Activated T-helper 2 cell treated with anti-CD3 and anti-CD28 coated beads, Interferon-gamma antibody, Interleukin-2, Interleukin-4, amounts not matched to agents 10 μg/mL and 5 μg/mL and 100 μg/mL, durations not matched to agents 14 hours and 24 hours and 36 hours (primary cell): ENCODE results near the gene GID8. TPM values are rescaled to one million over a fixed set of nuclear protein-coding genes. Genes with fewer than 3 reads are reported as not detected.

Source experiments
- DNase-seq: peaks from one replicate; pipeline ENCODE4 v3.0.0; 2021; ENCODE audit warnings: low spot score
- H3K27ac Mint-ChIP-seq: one replicate; pipeline ENCODE4 v1.8.0; 2021; ENCODE audit warnings: mixed read lengths
- H3K27me3 Mint-ChIP-seq: one replicate; pipeline ENCODE4 v1.8.0; 2021; ENCODE audit warnings: low read depth, mixed read lengths
- H3K36me3 Mint-ChIP-seq: one replicate; pipeline ENCODE4 v1.8.0; 2021; ENCODE audit warnings: low read depth, mixed read lengths
- H3K4me1 Mint-ChIP-seq: one replicate; pipeline ENCODE4 v1.8.0; 2021; ENCODE audit warnings: low read depth, mixed read lengths
- H3K4me3 Mint-ChIP-seq: one replicate; pipeline ENCODE4 v1.8.0; 2021; ENCODE audit warnings: low read depth, mild to moderate bottlenecking, moderate library complexity, mixed read lengths
- H3K9me3 Mint-ChIP-seq: one replicate; pipeline ENCODE4 v1.8.0; 2021; ENCODE audit warnings: mixed read lengths
- intact Hi-C: fragments of 100-400 bp; cut with micrococcal nuclease; formaldehyde crosslinking; loops from one replicate; pipeline ENCODE4 v1.15.1; 2023
- total RNA-seq: library from RNA; stranded (reverse); gene quantifications from 2 replicates; pipeline ENCODE4 v1.2.3, GENCODE V29; 2022

Gene GID8
- 50.5 and 53.7 TPM in 2 replicates for total RNA-seq

DNA sequence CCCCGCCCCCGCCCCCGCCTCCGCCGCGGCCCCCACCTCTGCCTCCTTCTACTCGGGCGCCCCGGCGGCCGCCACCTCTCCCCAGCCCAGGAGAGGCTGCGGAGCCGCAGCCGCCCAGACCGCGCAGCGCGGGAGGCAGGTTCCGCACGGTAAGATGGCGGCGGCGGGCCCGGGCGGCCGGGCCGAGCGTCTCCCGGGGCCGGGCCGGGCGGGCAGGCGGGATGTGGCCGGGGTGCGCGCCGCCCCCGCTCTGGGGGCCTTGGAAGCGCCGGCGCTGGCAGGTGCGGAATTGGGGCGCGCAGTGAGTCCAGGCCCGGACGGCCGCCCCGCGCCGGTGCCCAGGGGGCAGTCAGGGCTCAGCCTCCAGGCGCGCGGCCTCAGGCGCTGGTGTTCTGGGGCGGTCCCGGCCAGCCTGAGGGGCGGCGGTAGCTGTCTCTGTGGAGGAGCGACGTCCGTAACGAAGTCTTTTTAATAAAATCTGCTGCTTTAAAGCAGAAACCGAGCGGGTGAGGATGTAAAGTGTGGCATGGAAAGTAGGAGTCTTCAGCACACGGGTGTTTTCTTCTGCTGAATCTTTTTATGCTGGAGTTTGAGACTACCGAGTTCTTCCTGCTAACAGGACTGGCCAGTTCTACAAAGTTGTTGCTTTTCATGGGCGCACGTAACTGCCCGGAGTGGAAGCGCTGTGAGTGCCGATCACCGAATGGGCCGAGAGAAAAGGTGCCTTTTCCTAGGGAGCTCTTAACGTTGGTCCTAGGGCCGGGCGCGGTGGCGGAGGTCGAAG lies at the start of gene GID8:
GID8 (plus strand) TSS at position 43 of the 784 bp plus-strand sequence. CDS start 3,356 bp downstream, outside the sequence.
- Mint-ChIP-seq H3K27ac (peak within 1 kb of the TSS; percentile 95), H3K27me3 (no peaks in the 10 kb centered on the region), H3K36me3 (peaks cover 49% of the 10 kb centered on the region), H3K9me3 (no peaks in the 10 kb centered on the region), H3K4me3 (peak within 1 kb of the TSS; percentile 90), H3K4me1 (peaks cover 23% of the 10 kb centered on the region)
- DNase-seq: no peak
- intact Hi-C loops: loop anchor here (2.0 to 5.0 kb wide), 2 partner anchors 17 to 141 kb away; partner anchors contain the start of gene MRGBP

DNA sequence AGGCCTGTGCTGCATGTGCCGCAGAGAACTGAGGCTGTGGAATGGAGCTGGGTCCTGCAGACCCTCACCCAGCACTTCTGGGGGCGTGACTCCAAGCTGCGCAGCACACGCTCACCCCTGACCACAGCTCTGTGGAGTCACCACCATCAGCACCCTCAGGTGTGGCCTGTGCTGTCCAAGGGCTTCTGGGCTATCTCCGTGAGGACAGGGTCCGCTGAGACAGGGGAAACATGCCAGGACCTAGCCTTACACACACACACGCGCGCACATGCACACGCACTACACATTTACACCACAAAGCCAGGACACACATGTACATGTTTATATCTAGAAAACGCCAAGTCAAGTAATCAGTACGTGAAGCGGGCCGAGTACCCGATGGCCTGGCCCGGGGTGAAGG lies 49.5 kb upstream of the GID8 start:
- H3K27me3 Mint-ChIP-seq: no peaks in the 10 kb centered on the region
- intact Hi-C loops: no loop called here
- no peak overlapping the region for H3K4me3 Mint-ChIP-seq
- no peaks in the 10 kb centered on the region for H3K9me3 Mint-ChIP-seq
- peaks cover 16% of the 10 kb centered on the region for H3K4me1 Mint-ChIP-seq
- DNase-seq: no peak
- H3K27ac Mint-ChIP-seq: no peak overlapping the region
- peaks cover 69% of the 10 kb centered on the region for H3K36me3 Mint-ChIP-seq

DNA sequence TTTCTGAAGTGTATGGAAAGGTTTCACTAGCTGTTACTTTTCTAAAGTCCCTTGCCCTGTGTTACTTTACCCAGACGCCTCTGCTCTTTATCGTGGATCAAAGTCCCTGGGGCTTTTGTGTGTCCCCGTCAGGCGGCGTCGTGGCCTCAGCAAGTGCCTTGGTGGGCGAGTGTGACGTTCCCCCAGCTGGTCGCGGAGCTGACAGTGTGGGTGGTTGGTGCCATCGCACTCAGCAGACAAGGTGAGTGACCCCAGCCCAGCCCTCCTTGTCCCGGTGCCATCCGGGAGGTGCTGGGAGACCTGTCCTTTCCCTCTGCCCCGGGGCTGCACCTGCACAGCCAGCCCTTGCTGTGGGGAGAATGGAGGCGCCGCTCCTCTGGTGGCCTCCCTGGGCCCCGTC lies 49.0 kb upstream of the GID8 start:
- Mint-ChIP-seq H3K27ac (no peak overlapping the region), H3K9me3 (no peaks in the 10 kb centered on the region), H3K4me1 (peaks cover 16% of the 10 kb centered on the region), H3K27me3 (no peaks in the 10 kb centered on the region), H3K4me3 (no peak overlapping the region), H3K36me3 (peaks cover 74% of the 10 kb centered on the region)
- intact Hi-C loops: no loop called here
- DNase-seq: no peak

DNA sequence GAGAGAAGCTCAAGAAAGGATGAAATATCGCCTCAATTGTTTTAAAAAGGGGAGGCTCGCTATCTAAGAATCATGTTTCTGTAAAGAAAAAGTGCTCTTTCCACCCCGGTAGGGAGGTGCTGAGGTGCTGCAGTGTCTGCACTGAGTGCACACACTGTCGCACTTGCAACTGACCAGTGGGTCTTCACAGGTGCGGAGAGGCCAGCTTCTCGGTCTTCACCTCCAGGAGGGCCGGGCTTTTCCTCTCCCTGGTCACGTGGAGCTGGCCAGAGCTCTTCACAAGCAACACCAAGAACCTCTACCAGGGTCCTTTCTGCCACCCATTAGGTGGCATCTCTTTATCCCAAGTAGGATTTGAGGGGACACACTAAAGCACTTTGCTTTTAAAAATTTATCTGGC lies 48.5 kb upstream of the GID8 start:
- H3K4me3 Mint-ChIP-seq: no peak overlapping the region
- no peaks in the 10 kb centered on the region for H3K9me3 Mint-ChIP-seq
- peaks cover 18% of the 10 kb centered on the region for H3K4me1 Mint-ChIP-seq
- no peak for DNase-seq
- peaks cover 79% of the 10 kb centered on the region for H3K36me3 Mint-ChIP-seq
- H3K27me3 Mint-ChIP-seq: no peaks in the 10 kb centered on the region
- no peak overlapping the region for H3K27ac Mint-ChIP-seq
- intact Hi-C loops: no loop called here

DNA sequence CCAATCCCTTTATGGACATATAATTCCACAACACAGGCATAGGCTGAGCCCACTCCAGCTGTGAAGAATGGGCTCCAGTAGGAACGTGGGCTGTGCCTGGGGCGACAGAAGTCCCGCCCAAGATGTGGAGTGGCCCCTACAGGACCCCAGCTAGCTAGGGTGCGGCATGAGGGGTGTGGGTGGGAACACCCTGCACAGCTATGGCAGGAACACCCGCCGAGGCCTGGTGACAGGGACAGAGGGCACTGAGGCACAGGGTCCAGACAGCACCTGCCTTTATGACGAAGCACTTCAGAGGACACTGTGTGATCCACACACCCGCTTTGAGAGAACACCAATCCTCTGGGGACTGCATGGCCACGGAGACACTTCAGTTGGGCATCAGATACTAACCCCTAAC lies 48.1 kb upstream of the GID8 start:
- H3K27me3 Mint-ChIP-seq: no peaks in the 10 kb centered on the region
- H3K4me1 Mint-ChIP-seq: peaks cover 19% of the 10 kb centered on the region
- H3K9me3 Mint-ChIP-seq: no peaks in the 10 kb centered on the region
- DNase-seq: no peak
- intact Hi-C loops: no loop called here
- peaks cover 84% of the 10 kb centered on the region for H3K36me3 Mint-ChIP-seq
- H3K4me3 Mint-ChIP-seq: no peak overlapping the region
- no peak overlapping the region for H3K27ac Mint-ChIP-seq

DNA sequence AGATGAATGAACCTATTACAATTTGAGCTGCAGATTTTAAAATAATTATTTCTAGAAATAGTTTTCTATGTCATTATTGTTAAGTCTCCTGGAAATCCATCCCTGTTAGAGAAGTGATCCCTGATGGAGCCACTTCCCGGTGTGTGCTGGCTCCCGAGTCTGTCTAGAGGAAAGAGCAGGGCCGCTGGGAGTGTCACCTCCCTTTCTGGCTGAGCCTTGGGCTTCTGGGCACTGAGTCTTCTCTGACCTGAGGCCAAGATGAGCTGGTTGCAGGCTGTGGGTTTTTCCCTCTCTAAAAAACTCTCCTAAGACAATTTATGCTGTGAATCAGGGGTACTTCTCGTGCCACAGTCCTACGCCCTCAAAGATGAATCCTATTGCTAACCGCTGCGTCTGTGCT lies 47.5 kb upstream of the GID8 start:
- H3K4me3 Mint-ChIP-seq: no peak overlapping the region
- peaks cover 89% of the 10 kb centered on the region for H3K36me3 Mint-ChIP-seq
- H3K4me1 Mint-ChIP-seq: peaks cover 19% of the 10 kb centered on the region
- DNase-seq: no peak
- no peak overlapping the region for H3K27ac Mint-ChIP-seq
- intact Hi-C loops: no loop called here
- H3K27me3 Mint-ChIP-seq: no peaks in the 10 kb centered on the region
- H3K9me3 Mint-ChIP-seq: no peaks in the 10 kb centered on the region

DNA sequence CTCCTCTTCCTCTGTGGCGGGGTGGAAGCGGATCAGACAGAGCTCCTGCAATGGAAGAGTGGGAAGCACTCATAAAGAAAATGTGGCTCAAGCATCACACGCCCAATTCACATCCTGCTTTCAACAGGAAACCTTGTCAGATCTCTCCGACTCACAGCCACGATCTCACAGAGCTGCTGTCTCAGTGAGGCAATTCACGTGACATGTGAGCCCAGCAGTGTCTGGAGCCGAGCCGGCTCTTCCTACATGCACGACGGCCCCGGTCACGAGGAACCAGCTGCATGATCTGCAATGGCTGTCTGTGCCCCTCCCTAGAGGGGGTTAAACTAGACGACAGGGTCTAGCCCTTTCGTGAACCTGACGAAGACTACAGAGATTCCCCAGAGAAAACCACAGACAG lies 46.8 kb upstream of the GID8 start:
- no peak overlapping the region for H3K4me3 Mint-ChIP-seq
- H3K27me3 Mint-ChIP-seq: no peaks in the 10 kb centered on the region
- H3K36me3 Mint-ChIP-seq: peaks cover 94% of the 10 kb centered on the region
- DNase-seq: no peak
- H3K27ac Mint-ChIP-seq: no peak overlapping the region
- peaks cover 19% of the 10 kb centered on the region for H3K4me1 Mint-ChIP-seq
- H3K9me3 Mint-ChIP-seq: no peaks in the 10 kb centered on the region
- intact Hi-C loops: no loop called here

DNA sequence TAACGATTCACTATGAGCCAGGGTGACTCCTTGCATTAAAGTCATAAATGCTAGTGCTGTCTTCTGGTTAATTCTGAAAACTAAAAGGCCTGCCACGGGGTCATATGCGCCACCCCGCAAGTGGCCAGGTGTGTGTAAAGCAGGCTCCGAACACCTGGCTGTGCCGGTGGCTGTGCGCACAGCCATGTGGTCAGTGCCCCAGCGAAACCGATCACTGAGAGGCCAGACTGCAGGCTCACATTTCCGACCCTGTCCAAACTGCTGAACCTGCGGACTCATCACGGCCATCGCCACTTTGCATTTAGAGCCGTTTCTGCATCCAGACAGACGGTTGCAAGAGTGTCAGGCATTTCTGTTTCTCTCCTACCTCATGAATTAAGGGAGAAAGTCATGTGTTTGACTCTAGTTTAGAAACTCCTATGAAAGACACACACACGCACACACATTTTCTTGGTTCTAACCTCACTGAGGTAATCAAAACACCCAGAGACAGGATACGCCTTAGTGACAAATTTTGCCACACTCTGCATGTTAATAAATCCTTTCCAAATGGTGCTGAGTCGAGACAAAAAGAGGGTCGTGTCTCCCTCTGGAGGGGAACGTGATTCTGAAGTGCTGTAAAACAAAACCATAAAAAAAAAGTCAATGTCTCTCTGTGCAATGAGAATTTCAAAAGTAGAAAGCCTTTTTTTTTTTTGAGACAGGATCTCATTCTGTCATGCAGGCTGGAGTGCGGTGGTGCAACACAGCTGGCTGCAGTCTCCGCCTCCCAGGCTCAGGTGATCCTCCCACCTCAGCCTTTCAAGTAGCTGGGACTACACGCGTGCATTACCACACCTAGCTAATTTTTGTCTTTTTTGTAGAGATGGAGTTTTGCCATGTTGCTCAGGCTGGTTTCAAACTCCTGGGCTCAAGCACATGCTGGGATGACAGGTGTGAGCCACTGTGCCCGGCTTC lies 45.3 kb upstream of the GID8 start:
- H3K4me3 Mint-ChIP-seq: no peak overlapping the region
- intact Hi-C loops: no loop called here
- peaks cover 89% of the 10 kb centered on the region for H3K36me3 Mint-ChIP-seq
- no peaks in the 10 kb centered on the region for H3K27me3 Mint-ChIP-seq
- DNase-seq: no peak
- H3K9me3 Mint-ChIP-seq: no peaks in the 10 kb centered on the region
- peaks cover 20% of the 10 kb centered on the region for H3K4me1 Mint-ChIP-seq
- H3K27ac Mint-ChIP-seq: peak overlapping the region; percentile 52

DNA sequence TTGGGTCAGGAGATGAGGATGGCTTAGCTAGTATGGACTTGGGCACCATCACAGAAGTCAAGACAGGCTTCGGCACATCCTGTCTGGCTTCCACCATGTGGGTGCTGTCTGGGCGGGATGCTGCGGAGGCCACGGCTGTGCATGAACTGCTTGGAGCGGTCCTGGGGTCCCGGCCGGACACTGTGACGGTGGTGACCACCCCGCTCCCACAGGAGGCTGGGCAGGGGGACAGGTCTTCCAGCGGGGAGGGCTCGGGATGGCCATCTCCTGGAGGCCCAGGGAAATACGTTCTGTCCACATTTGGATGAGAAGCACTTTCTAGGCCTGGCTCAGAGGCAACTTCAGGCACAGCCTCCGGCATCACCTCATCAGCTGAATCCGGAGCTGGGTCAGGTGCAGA lies 44.2 kb upstream of the GID8 start:
- intact Hi-C loops: no loop called here
- Mint-ChIP-seq H3K27me3 (no peaks in the 10 kb centered on the region), H3K27ac (no peak overlapping the region), H3K4me3 (no peak overlapping the region), H3K9me3 (no peaks in the 10 kb centered on the region), H3K36me3 (peaks cover 85% of the 10 kb centered on the region), H3K4me1 (peaks cover 25% of the 10 kb centered on the region)
- no peak for DNase-seq

DNA sequence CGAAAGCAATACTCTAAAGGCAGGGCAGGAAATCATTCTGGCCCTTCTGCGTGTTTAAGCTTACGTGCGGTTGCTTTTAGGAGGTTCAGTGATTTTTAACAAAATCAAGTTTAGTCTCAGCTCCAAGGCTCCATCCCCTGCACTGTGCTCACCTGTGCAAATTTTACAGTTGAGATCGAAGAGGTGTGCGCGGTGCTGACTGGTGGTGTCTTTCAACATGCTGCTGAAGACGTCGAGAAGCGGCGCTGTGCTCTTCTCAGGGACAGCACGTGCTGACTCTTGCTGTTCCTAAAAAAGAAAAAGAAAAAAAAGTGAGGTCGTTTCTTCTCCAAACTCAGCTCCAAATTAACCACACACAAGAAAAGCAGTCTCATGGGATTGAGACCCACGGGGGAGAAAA lies 43.7 kb upstream of the GID8 start:
- H3K9me3 Mint-ChIP-seq: no peaks in the 10 kb centered on the region
- H3K4me3 Mint-ChIP-seq: no peak overlapping the region
- no peak overlapping the region for H3K27ac Mint-ChIP-seq
- peaks cover 31% of the 10 kb centered on the region for H3K4me1 Mint-ChIP-seq
- no peak for DNase-seq
- intact Hi-C loops: no loop called here
- no peaks in the 10 kb centered on the region for H3K27me3 Mint-ChIP-seq
- peaks cover 86% of the 10 kb centered on the region for H3K36me3 Mint-ChIP-seq

DNA sequence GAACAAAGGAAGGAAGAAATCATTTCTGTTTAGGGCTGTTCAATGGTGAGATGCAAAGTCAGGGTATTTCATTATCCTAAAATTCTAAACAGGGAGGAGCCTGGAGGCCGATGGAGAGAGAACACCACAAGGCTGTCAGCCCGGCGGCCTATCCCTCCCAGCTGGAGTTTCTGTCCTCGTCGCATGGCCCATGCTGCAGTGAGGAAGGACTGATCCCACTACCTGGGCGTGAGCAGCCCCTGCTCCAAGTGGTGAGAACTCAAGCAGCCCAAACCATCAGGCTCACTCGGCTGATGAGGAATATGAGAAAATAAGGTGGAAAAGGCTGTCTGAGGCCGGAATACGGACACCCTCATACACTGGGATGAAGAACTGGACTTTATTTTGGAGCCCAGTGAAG lies 42.4 kb upstream of the GID8 start:
- peaks cover 81% of the 10 kb centered on the region for H3K36me3 Mint-ChIP-seq
- DNase-seq: no peak
- peaks cover 42% of the 10 kb centered on the region for H3K4me1 Mint-ChIP-seq
- intact Hi-C loops: no loop called here
- no peaks in the 10 kb centered on the region for H3K27me3 Mint-ChIP-seq
- H3K4me3 Mint-ChIP-seq: no peak overlapping the region
- no peak overlapping the region for H3K27ac Mint-ChIP-seq
- no peaks in the 10 kb centered on the region for H3K9me3 Mint-ChIP-seq

DNA sequence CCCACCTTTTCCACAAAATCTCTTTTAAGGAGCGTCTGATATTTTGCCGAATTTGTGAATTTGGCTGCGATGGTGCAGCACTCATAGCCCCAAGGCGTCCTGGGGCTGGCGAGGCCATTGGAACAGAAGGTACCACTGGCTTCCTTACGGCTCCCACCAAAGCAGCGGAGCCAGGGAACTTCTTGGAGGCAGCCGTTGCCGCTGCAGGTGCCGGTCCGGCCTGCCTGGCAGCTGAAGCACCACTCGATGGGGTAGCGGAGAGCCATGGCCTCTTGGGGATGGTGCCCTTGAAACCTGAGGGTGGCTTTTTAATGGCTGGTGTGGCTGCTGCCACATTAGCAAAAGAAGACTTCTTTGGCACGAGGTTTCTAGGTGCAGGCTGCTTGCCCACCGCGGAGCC lies 41.4 kb upstream of the GID8 start:
- Mint-ChIP-seq H3K4me1 (peaks cover 36% of the 10 kb centered on the region), H3K4me3 (no peak overlapping the region), H3K36me3 (peaks cover 80% of the 10 kb centered on the region), H3K27ac (no peak overlapping the region), H3K9me3 (no peaks in the 10 kb centered on the region), H3K27me3 (no peaks in the 10 kb centered on the region)
- DNase-seq: no peak
- intact Hi-C loops: no loop called here

DNA sequence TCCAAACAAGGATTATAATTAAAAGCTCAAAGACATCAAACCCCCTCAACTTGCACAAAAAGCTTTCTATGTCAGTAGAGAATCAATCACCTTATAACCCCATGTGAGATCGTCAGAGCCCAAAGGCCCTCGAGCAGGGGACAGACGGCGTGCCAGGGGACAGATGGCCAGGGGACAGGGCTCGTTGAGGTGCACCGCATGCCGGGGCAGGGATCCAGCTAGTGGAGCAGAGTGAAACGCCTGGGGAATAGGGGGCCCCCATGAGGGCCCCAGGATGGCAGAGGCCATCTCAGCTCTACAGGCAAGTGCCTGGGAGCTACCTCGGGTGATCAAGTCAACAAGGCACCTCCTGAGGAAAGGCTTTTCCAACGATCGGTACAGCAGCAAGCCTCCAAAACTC lies 40.3 kb upstream of the GID8 start:
- DNase-seq: no peak
- intact Hi-C loops: no loop called here
- Mint-ChIP-seq H3K27ac (no peak overlapping the region), H3K9me3 (no peaks in the 10 kb centered on the region), H3K4me3 (no peak overlapping the region), H3K27me3 (no peaks in the 10 kb centered on the region), H3K36me3 (peaks cover 80% of the 10 kb centered on the region), H3K4me1 (peaks cover 30% of the 10 kb centered on the region)
